PC-9 (cell line): ENCODE results near the gene NCAM2.

Source experiments
- CTCF ChIP-seq: fragments of 200-600 bp; sonication (generic); conservative IDR thresholded peaks from 2 replicates; pipeline ENCODE4 v1.6.1; 2017; ENCODE audit warnings: mixed run types, antibody characterized with exemption, mild to moderate bottlenecking, moderate library complexity
- EZH2 ChIP-seq: fragments of 200-600 bp; sonication (generic); IDR thresholded peaks from 2 replicates; pipeline ENCODE4 v1.8.0; 2017; ENCODE audit warnings: antibody characterized with exemption, low read depth

- TF ChIP-seq CTCF: no peak
- TF ChIP-seq EZH2: no peak
These were observed 302.8 kb downstream of the NCAM2 start for GRCh38 chr21:21301013-21301412.
